Activated T-cell treated with anti-CD3 and anti-CD28 coated beads, Interleukin-2, amount 50 U/mL, for 24 hours (primary cell): Measurements from ENCODE around the gene RNF113B.

Source experiments
- DNase-seq: peaks from one replicate; pipeline ENCODE4 v3.0.0-alpha.2; 2020
- H3K27ac Mint-ChIP-seq: 2 replicates; pipeline ENCODE4 v1.8.0; 2020; ENCODE audit warnings: mild to moderate bottlenecking, mixed read lengths
- H3K27me3 Mint-ChIP-seq: 2 replicates; pipeline ENCODE4 v1.8.0; 2020; ENCODE audit warnings: mixed read lengths
- H3K36me3 Mint-ChIP-seq: 2 replicates; pipeline ENCODE4 v1.8.0; 2020; ENCODE audit warnings: low read depth, mixed read lengths
- H3K4me1 Mint-ChIP-seq: 2 replicates; pipeline ENCODE4 v1.8.0; 2020; ENCODE audit warnings: low read depth, mixed read lengths
- H3K4me3 Mint-ChIP-seq: 2 replicates; pipeline ENCODE4 v1.8.0; 2020; ENCODE audit warnings: mild to moderate bottlenecking, moderate library complexity, mixed read lengths
- H3K9me3 Mint-ChIP-seq: 2 replicates; pipeline ENCODE4 v1.8.0; 2020; ENCODE audit warnings: mixed read lengths

The RNF113B gene

GRCh38 chr13:98176777-98177608 lies at the start of gene RNF113B:
Gene RNF113B (minus strand): TSS chr13:98177269. CDS start chr13:98177236, 33 bp downstream.
- Mint-ChIP-seq H3K36me3 (no peaks in the 10 kb centered on the region), H3K27me3 (peaks cover 14% of the 10 kb centered on the region), H3K4me3 (no peak within 1 kb of the TSS), H3K9me3 (no peaks in the 10 kb centered on the region), H3K4me1 (no peaks in the 10 kb centered on the region), H3K27ac (no peak within 1 kb of the TSS)
- DNase-seq, result no peak

GRCh38 chr13:98226496-98226895 lies 49.4 kb upstream of the RNF113B start:
- Mint-ChIP-seq H3K27ac (no peak overlapping the region), H3K4me3 (no peak overlapping the region), H3K36me3 (no peaks in the 10 kb centered on the region), H3K27me3 (peaks cover 9% of the 10 kb centered on the region), H3K9me3 (no peaks in the 10 kb centered on the region), H3K4me1 (no peaks in the 10 kb centered on the region)
- DNase-seq, result no peak

GRCh38 chr13:98225036-98225940 lies 48.2 kb upstream of the RNF113B start:
- Mint-ChIP-seq H3K9me3 (no peaks in the 10 kb centered on the region), H3K27me3 (peaks cover 9% of the 10 kb centered on the region), H3K4me1 (no peaks in the 10 kb centered on the region), H3K4me3 (no peak overlapping the region), H3K36me3 (no peaks in the 10 kb centered on the region), H3K27ac (no peak overlapping the region)
- DNase-seq, result no peak

GRCh38 chr13:98224557-98224956 lies 47.5 kb upstream of the RNF113B start:
- Mint-ChIP-seq H3K36me3 (no peaks in the 10 kb centered on the region), H3K27me3 (peaks cover 9% of the 10 kb centered on the region), H3K27ac (no peak overlapping the region), H3K4me3 (no peak overlapping the region), H3K4me1 (no peaks in the 10 kb centered on the region), H3K9me3 (no peaks in the 10 kb centered on the region)
- no peak for DNase-seq

- no peaks in the 10 kb centered on the region for H3K9me3 Mint-ChIP-seq
- no peak overlapping the region for H3K4me3 Mint-ChIP-seq
- no peak overlapping the region for H3K27ac Mint-ChIP-seq
- H3K36me3 Mint-ChIP-seq, result no peaks in the 10 kb centered on the region
- H3K4me1 Mint-ChIP-seq, result no peaks in the 10 kb centered on the region
- H3K27me3 Mint-ChIP-seq, result peaks cover 9% of the 10 kb centered on the region
- no peak for DNase-seq
These were observed 46.7 kb upstream of the RNF113B start for GRCh38 chr13:98223741-98224140.

- Mint-ChIP-seq H3K27ac (no peak overlapping the region), H3K36me3 (no peaks in the 10 kb centered on the region), H3K27me3 (peaks cover 11% of the 10 kb centered on the region), H3K4me3 (no peak overlapping the region), H3K9me3 (no peaks in the 10 kb centered on the region), H3K4me1 (no peaks in the 10 kb centered on the region)
- DNase-seq, result no peak
These were observed 45.7 kb upstream of the RNF113B start for GRCh38 chr13:98222816-98223215.

- no peak overlapping the region for H3K27ac Mint-ChIP-seq
- no peaks in the 10 kb centered on the region for H3K4me1 Mint-ChIP-seq
- no peak for DNase-seq
- H3K27me3 Mint-ChIP-seq, result peaks cover 11% of the 10 kb centered on the region
- no peaks in the 10 kb centered on the region for H3K9me3 Mint-ChIP-seq
- H3K36me3 Mint-ChIP-seq, result no peaks in the 10 kb centered on the region
- H3K4me3 Mint-ChIP-seq, result no peak overlapping the region
These were observed 45.0 kb upstream of the RNF113B start for GRCh38 chr13:98222081-98222554.

GRCh38 chr13:98221234-98221633 lies 44.2 kb upstream of the RNF113B start:
- H3K9me3 Mint-ChIP-seq, result no peaks in the 10 kb centered on the region
- H3K27me3 Mint-ChIP-seq, result peaks cover 11% of the 10 kb centered on the region
- H3K4me1 Mint-ChIP-seq, result no peaks in the 10 kb centered on the region
- no peak overlapping the region for H3K27ac Mint-ChIP-seq
- no peak overlapping the region for H3K4me3 Mint-ChIP-seq
- H3K36me3 Mint-ChIP-seq, result no peaks in the 10 kb centered on the region
- DNase-seq, result no peak

- Mint-ChIP-seq H3K4me1 (no peaks in the 10 kb centered on the region), H3K4me3 (no peak overlapping the region), H3K27me3 (peaks cover 14% of the 10 kb centered on the region), H3K27ac (no peak overlapping the region), H3K36me3 (no peaks in the 10 kb centered on the region), H3K9me3 (no peaks in the 10 kb centered on the region)
- DNase-seq, result no peak
These were observed 43.3 kb upstream of the RNF113B start for GRCh38 chr13:98220271-98220791.

GRCh38 chr13:98219685-98220084 lies 42.6 kb upstream of the RNF113B start:
- H3K9me3 Mint-ChIP-seq, result no peaks in the 10 kb centered on the region

GRCh38 chr13:98217597-98217996 lies 40.5 kb upstream of the RNF113B start:
- DNase-seq, result no peak
- H3K27ac Mint-ChIP-seq, result no peak overlapping the region
- no peaks in the 10 kb centered on the region for H3K9me3 Mint-ChIP-seq
- no peak overlapping the region for H3K4me3 Mint-ChIP-seq
- H3K4me1 Mint-ChIP-seq, result no peaks in the 10 kb centered on the region
- H3K27me3 Mint-ChIP-seq, result peaks cover 5% of the 10 kb centered on the region
- H3K36me3 Mint-ChIP-seq, result no peaks in the 10 kb centered on the region

More at GRCh38 chr13:98219685-98220084, 42.6 kb upstream of the RNF113B start:
- Mint-ChIP-seq H3K27me3 (peaks cover 11% of the 10 kb centered on the region), H3K4me1 (no peaks in the 10 kb centered on the region), H3K4me3 (no peak overlapping the region), H3K36me3 (no peaks in the 10 kb centered on the region), H3K27ac (no peak overlapping the region)
- no peak for DNase-seq

GRCh38 chr13:98216711-98217285 lies 39.7 kb upstream of the RNF113B start:
- no peak for DNase-seq
- peaks cover 5% of the 10 kb centered on the region for H3K27me3 Mint-ChIP-seq
- no peaks in the 10 kb centered on the region for H3K9me3 Mint-ChIP-seq
- H3K36me3 Mint-ChIP-seq, result no peaks in the 10 kb centered on the region
- no peak overlapping the region for H3K27ac Mint-ChIP-seq
- no peaks in the 10 kb centered on the region for H3K4me1 Mint-ChIP-seq
- no peak overlapping the region for H3K4me3 Mint-ChIP-seq

- Mint-ChIP-seq H3K27me3 (peaks cover 5% of the 10 kb centered on the region), H3K4me3 (no peak overlapping the region), H3K9me3 (no peaks in the 10 kb centered on the region), H3K36me3 (no peaks in the 10 kb centered on the region), H3K4me1 (no peaks in the 10 kb centered on the region), H3K27ac (no peak overlapping the region)
- no peak for DNase-seq
These were observed 39.1 kb upstream of the RNF113B start for GRCh38 chr13:98216135-98216565.

GRCh38 chr13:98215508-98215907 lies 38.4 kb upstream of the RNF113B start:
- DNase-seq, result no peak
- Mint-ChIP-seq H3K27ac (no peak overlapping the region), H3K36me3 (no peaks in the 10 kb centered on the region), H3K4me1 (no peaks in the 10 kb centered on the region), H3K4me3 (no peak overlapping the region), H3K27me3 (peaks cover 5% of the 10 kb centered on the region), H3K9me3 (no peaks in the 10 kb centered on the region)
